Measurements from ENCODE around the gene LRP1-AS. TPM values are rescaled to one million over a fixed set of nuclear protein-coding genes. Genes with fewer than 3 reads are reported as not detected.

The LRP1-AS gene
- total RNA-seq, 2 donors from 2014 or later, result not detected

- Mint-ChIP-seq H3K4me3 (no peak overlapping the region), H3K27ac (no peak overlapping the region), H3K36me3 (ENCODE audit: low read depth) (no peaks in the 10 kb centered on the region), H3K27me3 (no peaks in the 10 kb centered on the region), H3K9me3 (no peaks in the 10 kb centered on the region), H3K4me1 (no peaks in the 10 kb centered on the region)
- no peak for ATAC-seq (replicated peaks)
These were observed 1.9 kb downstream of the LRP1-AS start for GRCh38 chr12:57145460-57146059.

- H3K4me3 Mint-ChIP-seq, result no peak overlapping the region
- no peaks in the 10 kb centered on the region for H3K4me1 Mint-ChIP-seq
- H3K27me3 Mint-ChIP-seq, result no peaks in the 10 kb centered on the region
- ATAC-seq (replicated peaks), result no peak
- H3K27ac Mint-ChIP-seq, result no peak overlapping the region
- H3K9me3 Mint-ChIP-seq, result no peaks in the 10 kb centered on the region
- H3K36me3 Mint-ChIP-seq (ENCODE audit: low read depth), result no peaks in the 10 kb centered on the region
These were observed 4.0 kb downstream of the LRP1-AS start for GRCh38 chr12:57143454-57143853.

GRCh38 chr12:57142727-57143126, 4.7 kb downstream of the LRP1-AS start:
- H3K4me3 Mint-ChIP-seq, result no peak overlapping the region
- H3K27ac Mint-ChIP-seq, result no peak overlapping the region
- H3K4me1 Mint-ChIP-seq, result no peaks in the 10 kb centered on the region
- ATAC-seq (replicated peaks), result no peak
- no peaks in the 10 kb centered on the region for H3K36me3 Mint-ChIP-seq (ENCODE audit: low read depth)
- H3K27me3 Mint-ChIP-seq, result no peaks in the 10 kb centered on the region
- H3K9me3 Mint-ChIP-seq, result no peaks in the 10 kb centered on the region

- H3K4me1 Mint-ChIP-seq, result no peaks in the 10 kb centered on the region
- H3K36me3 Mint-ChIP-seq (ENCODE audit: low read depth), result no peaks in the 10 kb centered on the region
- no peaks in the 10 kb centered on the region for H3K27me3 Mint-ChIP-seq
- H3K9me3 Mint-ChIP-seq, result no peaks in the 10 kb centered on the region
- ATAC-seq (replicated peaks), result no peak
- no peak overlapping the region for H3K4me3 Mint-ChIP-seq
- no peak overlapping the region for H3K27ac Mint-ChIP-seq
These were observed 5.3 kb downstream of the LRP1-AS start for GRCh38 chr12:57142121-57142520.

GRCh38 chr12:57141249-57141648, 6.2 kb downstream of the LRP1-AS start:
- Mint-ChIP-seq H3K9me3 (no peaks in the 10 kb centered on the region), H3K27me3 (no peaks in the 10 kb centered on the region), H3K4me1 (no peaks in the 10 kb centered on the region), H3K27ac (no peak overlapping the region), H3K4me3 (no peak overlapping the region), H3K36me3 (ENCODE audit: low read depth) (no peaks in the 10 kb centered on the region)
- ATAC-seq (replicated peaks), result no peak

- H3K27ac Mint-ChIP-seq, result no peak overlapping the region
- no peaks in the 10 kb centered on the region for H3K9me3 Mint-ChIP-seq
- no peak for ATAC-seq (replicated peaks)
- no peaks in the 10 kb centered on the region for H3K27me3 Mint-ChIP-seq
- H3K4me1 Mint-ChIP-seq, result no peaks in the 10 kb centered on the region
- H3K4me3 Mint-ChIP-seq, result no peak overlapping the region
- no peaks in the 10 kb centered on the region for H3K36me3 Mint-ChIP-seq (ENCODE audit: low read depth)
These were observed 7.4 kb downstream of the LRP1-AS start for GRCh38 chr12:57139796-57140649.

GRCh38 chr12:57138526-57139272, 8.7 kb downstream of the LRP1-AS start:
- Mint-ChIP-seq H3K36me3 (ENCODE audit: low read depth) (no peaks in the 10 kb centered on the region), H3K4me1 (no peaks in the 10 kb centered on the region)
- ATAC-seq (replicated peaks), result no peak

GRCh38 chr12:57135527-57136326, 11.7 kb downstream of the LRP1-AS start:
- ATAC-seq (replicated peaks), result no peak
- Mint-ChIP-seq H3K27me3 (no peaks in the 10 kb centered on the region), H3K4me1 (no peaks in the 10 kb centered on the region), H3K4me3 (no peak overlapping the region), H3K36me3 (ENCODE audit: low read depth) (no peaks in the 10 kb centered on the region), H3K9me3 (no peaks in the 10 kb centered on the region), H3K27ac (no peak overlapping the region)

More at GRCh38 chr12:57138526-57139272, 8.7 kb downstream of the LRP1-AS start:
- Mint-ChIP-seq H3K27ac (no peak overlapping the region), H3K27me3 (no peaks in the 10 kb centered on the region), H3K9me3 (no peaks in the 10 kb centered on the region), H3K4me3 (no peak overlapping the region)

- Mint-ChIP-seq H3K27ac (no peak overlapping the region), H3K27me3 (no peaks in the 10 kb centered on the region), H3K4me1 (no peaks in the 10 kb centered on the region), H3K4me3 (no peak overlapping the region), H3K9me3 (no peaks in the 10 kb centered on the region), H3K36me3 (ENCODE audit: low read depth) (no peaks in the 10 kb centered on the region)
- no peak for ATAC-seq (replicated peaks)
These were observed 12.5 kb downstream of the LRP1-AS start for GRCh38 chr12:57134949-57135348.

- no peak for ATAC-seq (replicated peaks)
- Mint-ChIP-seq H3K27ac (peak overlapping the region; percentile 38), H3K4me1 (no peaks in the 10 kb centered on the region), H3K4me3 (no peak overlapping the region), H3K27me3 (no peaks in the 10 kb centered on the region), H3K36me3 (ENCODE audit: low read depth) (no peaks in the 10 kb centered on the region), H3K9me3 (no peaks in the 10 kb centered on the region)
These were observed 13.5 kb downstream of the LRP1-AS start for GRCh38 chr12:57133916-57134315.

- Mint-ChIP-seq H3K27ac (no peak overlapping the region), H3K4me3 (no peak overlapping the region), H3K27me3 (no peaks in the 10 kb centered on the region), H3K36me3 (ENCODE audit: low read depth) (no peaks in the 10 kb centered on the region), H3K9me3 (no peaks in the 10 kb centered on the region), H3K4me1 (no peaks in the 10 kb centered on the region)
- no peak for ATAC-seq (replicated peaks)
These were observed 14.3 kb downstream of the LRP1-AS start for GRCh38 chr12:57133013-57133569.

GRCh38 chr12:57131896-57132744, 15.3 kb downstream of the LRP1-AS start:
- ATAC-seq (replicated peaks), result no peak
- Mint-ChIP-seq H3K9me3 (no peaks in the 10 kb centered on the region), H3K4me1 (no peaks in the 10 kb centered on the region), H3K36me3 (ENCODE audit: low read depth) (no peaks in the 10 kb centered on the region), H3K4me3 (no peak overlapping the region), H3K27me3 (no peaks in the 10 kb centered on the region), H3K27ac (peak overlapping the region; percentile 6)

- Mint-ChIP-seq H3K27ac (peak overlapping the region; percentile 6), H3K4me1 (no peaks in the 10 kb centered on the region), H3K4me3 (no peak overlapping the region), H3K27me3 (no peaks in the 10 kb centered on the region), H3K9me3 (no peaks in the 10 kb centered on the region), H3K36me3 (ENCODE audit: low read depth) (no peaks in the 10 kb centered on the region)
- ATAC-seq (replicated peaks), result no peak
These were observed 16.5 kb downstream of the LRP1-AS start for GRCh38 chr12:57130941-57131340.

Data from activated T-helper 17 cell treated with anti-CD3 and anti-CD28 coated beads, Interleukin-2, amount 50 U/mL, for 72 hours (primary cell).